22Rv1 (cell line): ENCODE data around the gene PDK4.

Experiments
- H3K27ac ChIP-seq: fragments of 450-650 bp; 2 replicates; pipeline ENCODE4 v1.5.1; 2017
- CTCF ChIP-seq: fragments of 450-650 bp; IDR thresholded peaks from 2 replicates; pipeline ENCODE4 v1.5.1; 2017; ENCODE audit warnings: mild to moderate bottlenecking
- ZFX ChIP-seq: fragments of 450-650 bp; IDR thresholded peaks from 2 replicates; pipeline ENCODE4 v1.6.1; 2017; ENCODE audit warnings: antibody characterized with exemption, borderline replicate concordance

Gene PDK4

GRCh38 chr7:95596198-95597063 lies at the start of gene PDK4:
PDK4 (minus strand) TSS chr7:95596516; CDS start chr7:95596293, 223 bp downstream.
- peak within 1 kb of the TSS; percentile 36 for H3K27ac ChIP-seq
- TF ChIP-seq CTCF: 0 out of 2 replicates have a peak, but pooled peaks have one; percentile 4
- no peak for TF ChIP-seq ZFX

GRCh38 chr7:95642173-95642572 lies 45.9 kb upstream of the PDK4 start:
- no peak overlapping the region for H3K27ac ChIP-seq
- no peak for TF ChIP-seq CTCF
- no peak for TF ChIP-seq ZFX

- H3K27ac ChIP-seq: no peak overlapping the region
- no peak for TF ChIP-seq ZFX
- TF ChIP-seq CTCF: no peak
Observed at GRCh38 chr7:95636140-95636940, 40.0 kb upstream of the PDK4 start.

GRCh38 chr7:95632609-95633008 lies 36.3 kb upstream of the PDK4 start:
- H3K27ac ChIP-seq: no peak overlapping the region
- TF ChIP-seq ZFX: no peak
- no peak for TF ChIP-seq CTCF

- TF ChIP-seq CTCF (no peak), ZFX (no peak)
- H3K27ac ChIP-seq: peak overlapping the region; percentile 56
Observed at GRCh38 chr7:95631527-95631926, 35.2 kb upstream of the PDK4 start.

- H3K27ac ChIP-seq: peak overlapping the region; percentile 56
Observed at GRCh38 chr7:95630702-95631458, 34.6 kb upstream of the PDK4 start.

More at GRCh38 chr7:95630702-95631458, 34.6 kb upstream of the PDK4 start:
- no peak for TF ChIP-seq CTCF
- no peak for TF ChIP-seq ZFX
